Transverse colon (tissue), 4 donors: ENCODE data around the gene SNRPA.

ENCODE experiments used
- CTCF ChIP-seq, 5 experiments: fragments of 200-600 bp in 3 of 5; fragments of 450-650 bp in 2 of 5; sonication (generic) in 3 of 5; IDR thresholded peaks; 1 replicate in 2 of 5; 2 replicates in 3 of 5; pipeline ENCODE4 v1.5.1; 2016 to 2017; ENCODE audit warnings: antibody characterized with exemption in 5 of 5, inconsistent platforms in 3 of 5, mild to moderate bottlenecking in 2 of 5, moderate library complexity in 1 of 5
- POLR2A ChIP-seq: fragments of 450-650 bp; IDR thresholded peaks from one replicate; pipeline ENCODE4 v1.6.1; 2016; ENCODE audit warnings: antibody characterized with exemption, mild to moderate bottlenecking, moderate library complexity
- POLR2AphosphoS5 ChIP-seq, 3 donors: sonication (generic); formaldehyde crosslinking; IDR thresholded peaks; one replicate each; pipeline ENCODE4 v1.6.1; 2016; ENCODE audit warnings: antibody characterized with exemption in 3 of 3

GRCh38 chr19:40763526-40763925, 12.5 kb downstream of the SNRPA start:
- TF ChIP-seq CTCF (IDR thresholded peaks at IDR 0.05) (no peak), POLR2A (no peak), POLR2AphosphoS5 (IDR thresholded peaks at IDR 0.05) (no peak)
